ENCODE results near the gene BCAS3. TPM values are rescaled to one million over a fixed set of nuclear protein-coding genes. Genes with fewer than 3 reads are reported as not detected.

Gene BCAS3
- total RNA-seq, 1 experiment from 2014 or later = 12.2 TPM

- Histone ChIP-seq H3K27me3 (no peaks in the 10 kb centered on the region), H3K4me3 (no peak overlapping the region), H3K36me3 (no peaks in the 10 kb centered on the region), H3K9me3 (no peaks in the 10 kb centered on the region)
- DNase-seq = no peak
Observed at GRCh38 chr17:61387011-61387410, 709.4 kb downstream of the BCAS3 start.

GRCh38 chr17:61387511-61388305 lies 710.1 kb downstream of the BCAS3 start:
- H3K27me3 ChIP-seq = no peaks in the 10 kb centered on the region
- DNase-seq = no peak
- H3K4me3 ChIP-seq = no peak overlapping the region
- H3K36me3 ChIP-seq = no peaks in the 10 kb centered on the region
- H3K9me3 ChIP-seq = no peaks in the 10 kb centered on the region

GRCh38 chr17:61388561-61389356 lies 711.1 kb downstream of the BCAS3 start:
- Histone ChIP-seq H3K27me3 (no peaks in the 10 kb centered on the region), H3K9me3 (no peaks in the 10 kb centered on the region), H3K36me3 (no peaks in the 10 kb centered on the region), H3K4me3 (no peak overlapping the region)
- no peak for DNase-seq

GRCh38 chr17:61389670-61390478 lies 712.2 kb downstream of the BCAS3 start:
- Histone ChIP-seq H3K4me3 (no peak overlapping the region), H3K36me3 (no peaks in the 10 kb centered on the region), H3K9me3 (no peaks in the 10 kb centered on the region), H3K27me3 (no peaks in the 10 kb centered on the region)
- peak; percentile 45 for DNase-seq

DNA sequence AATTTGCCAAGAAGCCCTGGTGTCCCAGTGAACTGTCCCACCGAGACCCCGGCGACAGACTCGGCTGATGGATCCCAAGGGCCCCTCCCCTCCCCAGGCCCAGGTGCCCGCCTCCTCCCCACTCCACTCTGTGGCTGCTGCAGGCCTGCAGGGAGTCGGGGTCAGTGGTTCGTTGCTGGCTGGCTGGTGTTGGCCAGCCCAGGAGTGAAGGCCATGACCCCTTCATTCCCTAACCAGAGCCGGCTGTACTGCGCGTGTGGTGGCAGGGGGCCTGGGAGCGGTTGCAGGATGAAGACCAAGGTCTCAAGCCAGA lies 712.8 kb downstream of the BCAS3 start:
- DNase-seq = no peak
- H3K27me3 ChIP-seq = no peaks in the 10 kb centered on the region
- H3K36me3 ChIP-seq = no peaks in the 10 kb centered on the region
- no peak overlapping the region for H3K4me3 ChIP-seq
- H3K9me3 ChIP-seq = no peaks in the 10 kb centered on the region

DNA sequence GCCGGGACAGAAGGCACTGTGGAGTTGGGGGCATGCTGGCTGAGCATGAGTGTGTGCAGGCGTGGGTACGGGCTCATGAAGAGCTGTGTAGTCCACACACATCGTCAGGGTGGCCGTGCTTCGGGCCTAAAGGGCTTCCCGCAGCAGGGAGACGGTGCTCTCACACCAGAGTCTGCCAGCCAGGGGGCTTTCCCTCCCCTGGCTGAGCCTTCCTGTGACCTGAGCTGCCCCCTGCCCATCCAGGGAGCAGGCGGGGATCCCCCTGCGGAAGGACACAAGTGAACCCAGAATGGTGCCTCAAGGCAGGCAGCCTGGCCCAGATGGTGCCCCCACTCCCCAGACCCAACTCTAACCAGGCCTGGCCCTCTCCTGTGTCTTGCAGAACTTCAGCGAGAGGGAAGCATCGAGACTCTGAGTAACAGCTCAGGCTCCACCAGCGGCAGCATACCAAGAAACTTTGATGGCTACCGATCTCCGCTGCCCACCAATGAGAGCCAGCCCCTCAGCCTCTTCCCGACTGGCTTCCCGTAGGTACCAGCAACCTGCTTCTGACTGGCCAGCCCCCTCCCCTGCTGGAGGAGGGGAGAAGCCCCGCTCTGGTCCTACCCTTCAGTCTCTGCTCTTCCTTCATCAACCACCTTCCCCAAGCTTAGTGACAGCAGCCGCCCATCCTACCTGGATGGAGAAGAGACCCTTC lies 714.1 kb downstream of the BCAS3 start:
- Histone ChIP-seq H3K36me3 (no peaks in the 10 kb centered on the region), H3K9me3 (no peaks in the 10 kb centered on the region), H3K4me3 (no peak overlapping the region), H3K27me3 (no peaks in the 10 kb centered on the region)
- no peak for DNase-seq

DNA sequence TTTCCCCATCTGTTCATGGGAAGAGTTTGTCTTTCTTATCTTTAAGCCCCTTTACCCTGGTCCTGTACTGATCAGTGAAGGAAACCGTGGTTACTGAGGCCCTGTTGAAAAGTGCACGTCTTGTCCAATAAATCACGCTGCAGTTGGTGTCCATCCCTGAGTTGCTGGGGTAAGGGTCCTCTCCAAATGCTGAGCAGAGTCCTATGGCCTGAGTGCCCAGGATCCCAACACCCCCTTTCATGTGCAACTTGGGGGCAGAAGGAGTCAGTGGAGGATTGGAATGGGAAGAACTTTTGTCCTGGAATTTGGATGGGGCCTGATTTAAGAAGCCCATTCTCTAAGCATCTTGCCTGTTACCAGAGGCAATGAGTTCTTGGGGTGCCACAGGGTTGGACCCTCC lies 715.0 kb downstream of the BCAS3 start:
- peaks cover 1% of the 10 kb centered on the region; the same call in 1 of the 2 replicates for H3K36me3 ChIP-seq
- H3K27me3 ChIP-seq = no peaks in the 10 kb centered on the region
- H3K9me3 ChIP-seq = no peaks in the 10 kb centered on the region
- H3K4me3 ChIP-seq = no peak overlapping the region
- no peak for DNase-seq

GRCh38 chr17:61393550-61393903 lies 715.9 kb downstream of the BCAS3 start:
- peaks cover 4% of the 10 kb centered on the region; the same call in 1 of the 2 replicates for H3K36me3 ChIP-seq
- H3K27me3 ChIP-seq = no peaks in the 10 kb centered on the region
- H3K4me3 ChIP-seq = no peak overlapping the region
- no peaks in the 10 kb centered on the region for H3K9me3 ChIP-seq
- DNase-seq = peak; percentile 36

DNA sequence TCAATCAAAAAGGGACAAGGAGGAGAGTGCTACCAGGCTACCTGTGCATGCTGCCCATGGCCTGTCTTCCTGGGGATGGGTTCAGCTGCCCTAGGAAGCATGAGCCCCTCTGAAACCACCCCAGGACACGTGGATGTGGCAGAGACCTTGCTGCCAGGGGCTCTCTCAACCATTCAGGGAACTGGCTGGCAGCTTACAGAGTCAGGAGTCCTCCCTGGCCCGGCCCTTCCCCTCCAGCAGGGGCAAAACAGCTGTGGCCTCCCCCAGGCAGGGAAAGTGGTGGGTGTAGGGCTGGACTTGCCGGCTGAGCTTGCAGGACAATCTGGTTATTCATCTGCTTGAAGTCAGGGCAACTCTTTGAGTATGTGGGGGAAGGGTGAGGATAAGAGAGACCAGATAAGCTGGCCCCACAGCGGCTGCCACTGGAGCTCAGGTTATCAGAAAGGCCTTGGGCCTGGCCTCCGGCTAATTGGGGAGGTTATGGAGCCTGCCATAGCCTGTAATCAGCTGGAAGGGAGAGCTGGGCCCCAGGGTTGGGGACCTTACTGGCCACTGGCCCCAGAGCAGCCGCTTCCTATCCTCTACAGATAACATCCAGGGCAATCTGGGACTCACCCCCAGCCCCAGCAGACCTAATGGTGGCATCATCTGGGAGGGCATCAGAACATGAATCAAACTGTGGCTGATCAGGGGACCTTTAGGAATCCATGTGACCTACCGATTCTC lies 716.4 kb downstream of the BCAS3 start:
- no peak overlapping the region for H3K4me3 ChIP-seq
- no peaks in the 10 kb centered on the region for H3K9me3 ChIP-seq
- DNase-seq = no peak
- no peaks in the 10 kb centered on the region for H3K27me3 ChIP-seq
- peaks cover 4% of the 10 kb centered on the region; the same call in 1 of the 2 replicates for H3K36me3 ChIP-seq

- no peaks in the 10 kb centered on the region for H3K27me3 ChIP-seq
- no peaks in the 10 kb centered on the region for H3K9me3 ChIP-seq
- H3K4me3 ChIP-seq = no peak overlapping the region
- DNase-seq = no peak
- H3K36me3 ChIP-seq = peaks cover 4% of the 10 kb centered on the region; the same call in 1 of the 2 replicates
Observed at GRCh38 chr17:61394630-61395408, 717.2 kb downstream of the BCAS3 start.

DNA sequence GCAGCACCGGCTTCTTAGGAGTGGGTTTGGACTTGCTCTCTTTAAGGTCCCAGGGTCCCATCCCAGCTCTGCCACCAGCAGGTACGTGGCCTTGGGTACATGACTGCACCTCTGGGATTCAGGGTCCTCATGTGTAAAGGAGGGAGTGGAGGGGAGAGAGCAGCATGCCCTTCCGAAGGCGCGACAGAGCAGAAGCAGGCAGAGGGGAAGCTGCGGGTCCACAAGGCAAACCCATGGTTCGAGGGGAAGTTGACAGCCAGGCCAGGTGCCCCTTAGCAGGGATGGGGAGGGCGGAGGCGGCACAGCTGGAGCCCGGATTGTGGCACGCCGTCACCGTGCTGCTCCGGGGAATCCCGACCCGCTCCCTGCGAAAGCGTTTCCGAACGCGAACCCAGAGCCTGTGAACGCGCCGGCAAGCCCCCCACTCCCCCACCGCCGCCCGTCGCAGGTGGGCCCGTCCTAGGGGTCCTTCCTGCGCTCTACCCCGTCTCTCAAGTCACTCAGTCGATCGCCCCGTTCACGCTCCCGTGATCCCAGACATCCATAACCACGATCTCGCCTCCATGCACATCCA lies 717.8 kb downstream of the BCAS3 start:
- no peaks in the 10 kb centered on the region for H3K9me3 ChIP-seq
- DNase-seq = no peak
- H3K4me3 ChIP-seq = no peak overlapping the region
- H3K36me3 ChIP-seq = peaks cover 4% of the 10 kb centered on the region; the same call in 1 of the 2 replicates
- no peaks in the 10 kb centered on the region for H3K27me3 ChIP-seq

DNA sequence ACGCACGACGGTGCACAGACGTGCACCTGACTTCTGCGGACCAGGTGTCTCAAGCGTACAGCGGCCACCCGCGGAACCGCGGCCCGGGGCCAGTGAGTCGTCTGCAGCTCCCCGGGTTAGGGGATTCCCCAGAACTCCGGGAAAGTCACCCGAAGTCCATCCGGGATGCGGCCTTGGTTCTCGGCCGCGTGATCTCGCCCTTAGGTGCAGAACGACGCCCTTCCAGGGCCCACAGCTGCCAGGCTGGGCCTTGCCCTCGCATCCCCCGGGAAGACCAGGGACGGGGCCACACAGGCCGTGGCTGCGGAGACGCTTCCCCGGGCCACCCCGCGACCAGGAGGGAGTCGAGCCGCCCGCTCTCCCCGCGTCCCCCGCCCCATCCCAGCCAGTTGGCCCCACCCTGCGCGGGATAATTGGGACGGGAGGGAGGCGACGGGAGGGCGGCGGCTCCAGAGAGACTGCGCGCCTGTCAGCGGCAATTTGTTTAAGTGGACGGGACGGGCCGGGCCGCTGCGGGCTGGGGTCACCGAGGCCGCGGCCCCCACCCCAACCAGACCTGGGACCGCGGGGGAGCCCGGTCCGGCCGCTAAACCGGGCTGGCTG lies 718.4 kb downstream of the BCAS3 start:
- peaks cover 4% of the 10 kb centered on the region; the same call in 1 of the 2 replicates for H3K36me3 ChIP-seq
- no peak overlapping the region for H3K4me3 ChIP-seq
- no peak for DNase-seq
- H3K27me3 ChIP-seq = no peaks in the 10 kb centered on the region
- H3K9me3 ChIP-seq = no peaks in the 10 kb centered on the region

- Histone ChIP-seq H3K36me3 (peaks cover 6% of the 10 kb centered on the region; the same call in 1 of the 2 replicates), H3K9me3 (no peaks in the 10 kb centered on the region), H3K4me3 (no peak overlapping the region), H3K27me3 (no peaks in the 10 kb centered on the region)
- DNase-seq = no peak
Observed at GRCh38 chr17:61396586-61397085, 719.0 kb downstream of the BCAS3 start.

DNA sequence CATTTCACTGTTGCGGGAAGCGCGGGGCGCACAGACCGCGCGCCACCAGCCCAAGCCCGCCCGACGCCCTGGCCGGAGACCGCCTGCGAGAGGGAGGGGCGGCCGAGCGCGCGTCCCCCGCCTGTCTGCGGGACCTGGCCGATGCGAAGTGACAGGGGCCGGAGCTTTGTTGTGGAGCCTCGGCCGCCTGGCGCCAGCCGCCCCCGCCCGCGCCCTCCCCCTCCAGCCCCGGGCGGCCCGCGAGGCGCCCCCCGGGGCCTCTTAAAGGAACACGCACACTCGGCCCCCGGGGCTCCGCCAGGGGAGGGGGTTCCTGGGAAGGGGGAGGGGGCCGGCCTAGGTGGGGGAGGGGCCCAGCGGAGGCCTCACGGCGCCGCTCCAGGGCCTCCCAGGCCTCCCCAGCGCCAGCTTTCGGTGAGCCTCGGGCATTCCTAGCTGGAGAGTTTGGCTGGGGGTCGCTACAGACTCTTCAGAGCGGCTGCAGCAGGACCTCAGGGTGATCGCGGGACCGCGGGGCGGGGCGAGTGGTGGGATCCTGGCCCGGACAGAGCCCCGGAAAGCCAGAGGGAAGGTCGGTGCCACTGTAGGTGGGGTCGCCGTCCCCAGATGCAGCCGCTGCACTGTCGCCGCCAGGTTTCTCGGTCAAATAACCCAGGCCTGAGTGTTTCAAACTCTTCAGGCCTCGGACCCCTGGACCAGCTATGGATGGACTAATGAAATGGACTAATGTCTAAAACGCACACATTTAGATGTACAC lies 719.6 kb downstream of the BCAS3 start:
- Histone ChIP-seq H3K9me3 (no peaks in the 10 kb centered on the region), H3K4me3 (no peak overlapping the region), H3K36me3 (peaks cover 10% of the 10 kb centered on the region), H3K27me3 (no peaks in the 10 kb centered on the region)
- DNase-seq = no peak

Measured in MG63 (cell line).